Activated CD4-positive, CD25-positive, alpha-beta regulatory T cell (primary cell): ENCODE results near the gene QPCTL.
"Not testable (repeated sequence)": the region's sequence is repeated elsewhere in the genome, so short reads cannot be mapped to it uniquely, and the experiment has no call there.

Experiments
- DNase-seq, 4 experiments: peaks; one replicate each; lab custom pipeline; 2025; lab: John Stamatoyannopoulos, UW

The QPCTL gene

GRCh38 chr19:45717131-45717982 lies 24.9 kb downstream of the QPCTL start:
- DNase-seq: peak; percentile 90 to 96 (median 93)

- no peak for DNase-seq
These were observed 25.7 kb downstream of the QPCTL start for GRCh38 chr19:45717983-45718650.

- DNase-seq: not testable (repeated sequence)
These were observed 27.6 kb downstream of the QPCTL start for GRCh38 chr19:45720065-45720464.

- DNase-seq: not testable (repeated sequence)
These were observed 36.2 kb downstream of the QPCTL start for GRCh38 chr19:45728683-45729082.

GRCh38 chr19:45729800-45730290 lies 37.4 kb downstream of the QPCTL start:
- no peak for DNase-seq

GRCh38 chr19:45730368-45731288 lies 38.2 kb downstream of the QPCTL start, which contains the start of gene FBXO46:
FBXO46 (minus strand) TSS chr19:45730896; CDS start chr19:45713495, 17,401 bp downstream.
- DNase-seq: peak; percentile 79 to 87 (median 84)

GRCh38 chr19:45733160-45733810 lies 40.8 kb downstream of the QPCTL start, which contains the start of gene MEIOSIN:
MEIOSIN (plus strand) TSS chr19:45733439; CDS start chr19:45735377, 1,938 bp downstream.
- DNase-seq: no peak

GRCh38 chr19:45739498-45740439 lies 47.3 kb downstream of the QPCTL start:
- no peak for DNase-seq

- no peak for DNase-seq
These were observed 50.5 kb downstream of the QPCTL start for GRCh38 chr19:45742969-45743368.

- no peak for DNase-seq
These were observed 53.1 kb downstream of the QPCTL start for GRCh38 chr19:45745606-45746005.

- DNase-seq: no peak
These were observed 54.4 kb downstream of the QPCTL start for GRCh38 chr19:45746866-45747265.

GRCh38 chr19:45747513-45747912 lies 55.0 kb downstream of the QPCTL start:
- DNase-seq: no peak

GRCh38 chr19:45751483-45751882 lies 59.0 kb downstream of the QPCTL start:
- not testable (repeated sequence) for DNase-seq

GRCh38 chr19:45752639-45753038 lies 60.2 kb downstream of the QPCTL start:
- DNase-seq: no peak

- DNase-seq: no peak
These were observed 61.1 kb downstream of the QPCTL start for GRCh38 chr19:45753548-45753947.
